Sigmoid colon (tissue), 7 donors: ENCODE measurements around the gene AGTRAP. TPM values are rescaled to one million over a fixed set of nuclear protein-coding genes. Genes with fewer than 3 reads are reported as not detected.

ENCODE experiments used
- DNase-seq: peaks from one replicate; pipeline ENCODE4 v3.0.0-alpha.2; 2019
- H3K27ac ChIP-seq, 4 donors: fragments of 200-600 bp; sonication (generic); one replicate each; pipeline ENCODE4 v1.5.1; 2016 to 2019; ENCODE audit warnings: mild to moderate bottlenecking in 1 of 4
- H3K27me3 ChIP-seq, 3 donors: fragments of 200-600 bp; sonication (generic); one replicate each; pipeline ENCODE4 v1.5.1; 2019; ENCODE audit warnings: mild to moderate bottlenecking in 1 of 3
- H3K36me3 ChIP-seq, 4 donors: fragments of 200-600 bp; sonication (generic); one replicate each; pipeline ENCODE4 v1.5.1; 2016 to 2019
- H3K4me1 ChIP-seq, 4 donors: fragments of 200-600 bp; sonication (generic); one replicate each; pipeline ENCODE4 v1.5.1; 2017 to 2019
- H3K4me3 ChIP-seq, 4 donors: fragments of 200-600 bp; sonication (generic); one replicate each; pipeline ENCODE4 v1.5.1; 2017 to 2019; ENCODE audit warnings: mild to moderate bottlenecking in 2 of 4, moderate library complexity in 1 of 4
- H3K9me3 ChIP-seq, 4 donors: fragments of 200-600 bp in 3 of 4; sonication (generic) in 3 of 4; one replicate each; pipeline versions ENCODE4 v1.5.1 to v1.6.1; 2013 to 2019
- CTCF ChIP-seq, 4 experiments: fragments of 450-650 bp in 3 of 4; fragments of 200-600 bp in 1 of 4; IDR thresholded peaks; one replicate each; pipeline ENCODE4 v1.5.1; 2016 to 2019; ENCODE audit warnings: antibody characterized with exemption in 4 of 4, mild to moderate bottlenecking in 3 of 4, moderate library complexity in 2 of 4
- EP300 ChIP-seq, 4 donors: sonication (generic); formaldehyde crosslinking; IDR thresholded peaks; one replicate each; pipeline ENCODE4 v1.6.1; 2017; ENCODE audit warnings: antibody characterized with exemption in 4 of 4
- POLR2A ChIP-seq, 2 donors: fragments of 450-650 bp; IDR thresholded peaks; one replicate each; pipeline ENCODE4 v1.6.1; 2016; ENCODE audit warnings: antibody characterized with exemption in 2 of 2, mild to moderate bottlenecking in 2 of 2, moderate library complexity in 2 of 2
- POLR2AphosphoS5 ChIP-seq, 4 donors: sonication (generic); formaldehyde crosslinking; IDR thresholded peaks; one replicate each; pipeline ENCODE4 v1.6.1; 2017; ENCODE audit warnings: antibody characterized with exemption in 4 of 4
- WGBS, 2 donors: extraction: QIAGEN DNeasy Blood & Tissue Kit; methylation state at CpG; one replicate each; pipeline ENCODE4 v1.1.7; 2013; 5-methylcytosine and 5-hydroxymethylcytosine counted together
- intact Hi-C: fragments of 100-400 bp; cut with DNase I; formaldehyde crosslinking; loops from one replicate; pipeline ENCODE4 v1.15.1; 2023
- polyA plus RNA-seq, 3 donors: library from polyadenylated mRNA; stranded (reverse); fragments of 200-250 nt; gene quantifications; one replicate each; pipeline ENCODE4 v1.2.3, GENCODE V29; 2013
- total RNA-seq, 4 donors: library from RNA; depleted of rRNA; stranded (reverse); fragments of >200 nt; gene quantifications; one replicate each; pipeline ENCODE4 v1.1.0, GENCODE V29; 2016
- donor health status: healthy with polysubstance abuse.
- donor health status: Bipolar disorder and iron deficiency.
- donor health status: healthy.

AGTRAP gene
- total and polyA plus RNA-seq, 7 donors = 6.7 to 58.3 (median 27.7) TPM

- no peaks in the 10 kb centered on the region for H3K9me3 ChIP-seq
- DNase-seq = no peak
- no peak overlapping the region for H3K4me3 ChIP-seq
- H3K27ac ChIP-seq = no peak overlapping the region
- H3K36me3 ChIP-seq = no peaks in the 10 kb centered on the region
- intact Hi-C loops = no loop called here
- WGBS, 2 donors = 73 to 82% methylated on average over 16 of the region's 16 CpGs
- TF ChIP-seq EP300 (IDR thresholded peaks at IDR 0.05) (no peak), CTCF (IDR thresholded peaks at IDR 0.05) (no peak), POLR2A (IDR thresholded peaks at IDR 0.05) (no peak), POLR2AphosphoS5 (IDR thresholded peaks at IDR 0.05) (no peak)
- H3K4me1 ChIP-seq = no peaks in the 10 kb centered on the region
- peaks cover 0 to 11% (median 0%) of the 10 kb centered on the region in 3 donors for H3K27me3 ChIP-seq
These were observed 32.2 kb downstream of the AGTRAP start for GRCh38 chr1:11767922-11768704.

GRCh38 chr1:11768821-11769220 lies 32.9 kb downstream of the AGTRAP start:
- peaks cover 0 to 9% (median 0%) of the 10 kb centered on the region in 3 donors for H3K27me3 ChIP-seq
- TF ChIP-seq POLR2AphosphoS5 (IDR thresholded peaks at IDR 0.05) = no peak
- TF ChIP-seq POLR2A (IDR thresholded peaks at IDR 0.05) = no peak
- no peak for TF ChIP-seq CTCF (IDR thresholded peaks at IDR 0.05)
- TF ChIP-seq EP300 (IDR thresholded peaks at IDR 0.05) = no peak
- intact Hi-C loops = no loop called here
- H3K36me3 ChIP-seq = no peaks in the 10 kb centered on the region
- H3K9me3 ChIP-seq = no peaks in the 10 kb centered on the region
- no peak overlapping the region for H3K27ac ChIP-seq
- H3K4me3 ChIP-seq = no peak overlapping the region
- H3K4me1 ChIP-seq = no peaks in the 10 kb centered on the region
- no peak for DNase-seq
- 26 to 52% methylated on average over 4 of the region's 4 CpGs for WGBS, 2 donors

GRCh38 chr1:11769274-11769673 lies 33.3 kb downstream of the AGTRAP start:
- 77 to 80% methylated on average over 4 of the region's 4 CpGs for WGBS, 2 donors
- Histone ChIP-seq H3K4me1 (no peaks in the 10 kb centered on the region), H3K36me3 (no peaks in the 10 kb centered on the region), H3K9me3 (no peaks in the 10 kb centered on the region), H3K27ac (no peak overlapping the region), H3K4me3 (no peak overlapping the region), H3K27me3 (peaks cover 0 to 9% (median 0%) of the 10 kb centered on the region in 3 donors)
- no peak for TF ChIP-seq CTCF (IDR thresholded peaks at IDR 0.05)
- no peak for TF ChIP-seq POLR2AphosphoS5 (IDR thresholded peaks at IDR 0.05)
- no peak for TF ChIP-seq POLR2A (IDR thresholded peaks at IDR 0.05)
- no peak for TF ChIP-seq EP300 (IDR thresholded peaks at IDR 0.05)
- intact Hi-C loops = no loop called here
- DNase-seq = no peak

GRCh38 chr1:11770011-11770410 lies 34.1 kb downstream of the AGTRAP start:
- no peak for DNase-seq
- TF ChIP-seq POLR2A (IDR thresholded peaks at IDR 0.05) (no peak), EP300 (IDR thresholded peaks at IDR 0.05) (no peak), CTCF (IDR thresholded peaks at IDR 0.05) (no peak), POLR2AphosphoS5 (IDR thresholded peaks at IDR 0.05) (no peak)
- intact Hi-C loops = no loop called here
- no peaks in the 10 kb centered on the region for H3K9me3 ChIP-seq
- H3K27me3 ChIP-seq = peaks cover 0 to 9% (median 0%) of the 10 kb centered on the region in 3 donors
- no peak overlapping the region for H3K27ac ChIP-seq
- H3K36me3 ChIP-seq = no peaks in the 10 kb centered on the region
- no peaks in the 10 kb centered on the region for H3K4me1 ChIP-seq
- H3K4me3 ChIP-seq = no peak overlapping the region
